Naive B cell (primary cell): ENCODE data around the gene SPATA45. TPM values are rescaled to one million over a fixed set of nuclear protein-coding genes. Genes with fewer than 3 reads are reported as not detected.

Experiments
- ATAC-seq, 2 donors: fragments of 150-1000 bp; cut with Tn5 transposase; 2 replicates each; pipeline ENCODE4 v1.10.0; 2021; ENCODE audit warnings: low read depth in 2 of 2, mild to moderate bottlenecking in 2 of 2, moderate library complexity in 2 of 2
- DNase-seq: peaks from one replicate; pipeline ENCODE4 v3.0.0; 2022
- H3K27ac Mint-ChIP-seq, 6 donors: one replicate each; pipeline ENCODE4 v1.8.0; 2020 to 2022; ENCODE audit warnings: mild to moderate bottlenecking in 6 of 6, mixed read lengths in 6 of 6, moderate library complexity in 5 of 6, inconsistent platforms in 2 of 6
- H3K27me3 Mint-ChIP-seq, 3 donors: one replicate each; pipeline ENCODE4 v1.8.0; 2021 to 2022; ENCODE audit warnings: mixed read lengths in 3 of 3, mild to moderate bottlenecking in 1 of 3
- H3K36me3 Mint-ChIP-seq, 2 donors: one replicate each; pipeline ENCODE4 v1.8.0; 2020 to 2022; ENCODE audit warnings: mixed read lengths in 2 of 2, inconsistent platforms in 1 of 2, mild to moderate bottlenecking in 1 of 2
- H3K4me1 Mint-ChIP-seq, 3 donors: one replicate each; pipeline ENCODE4 v1.8.0; 2020 to 2022; ENCODE audit warnings: mixed read lengths in 3 of 3, inconsistent platforms in 1 of 3, mild to moderate bottlenecking in 1 of 3, moderate library complexity in 1 of 3
- H3K4me3 Mint-ChIP-seq, 8 donors: one replicate each; pipeline ENCODE4 v1.8.0; 2020 to 2022; ENCODE audit warnings: mild to moderate bottlenecking in 8 of 8, mixed read lengths in 8 of 8, moderate library complexity in 8 of 8, inconsistent platforms in 2 of 8
- H3K9me3 Mint-ChIP-seq, 7 donors: one replicate each; pipeline ENCODE4 v1.8.0; 2020 to 2022; ENCODE audit warnings: mixed read lengths in 7 of 7, mild to moderate bottlenecking in 5 of 7, inconsistent platforms in 2 of 7, moderate library complexity in 1 of 7
- polyA plus RNA-seq, 6 donors: library from polyadenylated mRNA; unstranded; fragments of 300-500 nt; fragmentation: Illumina TruSeq; gene quantifications; one replicate each; pipeline ENCODE4 v1.2.3, GENCODE V29; 2021; ENCODE audit warnings: low read depth in 6 of 6

The SPATA45 gene
- polyA plus RNA-seq, 6 donors from 2014 or later: not detected

GRCh38 chr1:212783976-212784375, 63.5 kb downstream of the SPATA45 start:
- no peak overlapping the region for H3K27ac Mint-ChIP-seq

GRCh38 chr1:212782422-212783154, 64.9 kb downstream of the SPATA45 start:
- H3K27me3 Mint-ChIP-seq: no peaks in the 10 kb centered on the region
- ATAC-seq: peak in 1 of 2 donors; percentile 33
- DNase-seq: peak; percentile 15
- H3K27ac Mint-ChIP-seq: peak overlapping the region in 1 of 6 donors; percentile 4
- peaks cover 5 to 9% (median 6%) of the 10 kb centered on the region in 3 donors for H3K4me1 Mint-ChIP-seq
- peaks cover 0 to 2% (median 0%) of the 10 kb centered on the region in 7 donors for H3K9me3 Mint-ChIP-seq
- no peak overlapping the region for H3K4me3 Mint-ChIP-seq
- peaks cover 15 to 29% of the 10 kb centered on the region in 2 donors for H3K36me3 Mint-ChIP-seq

More at GRCh38 chr1:212783976-212784375, 63.5 kb downstream of the SPATA45 start:
- Mint-ChIP-seq H3K9me3 (no peaks in the 10 kb centered on the region), H3K36me3 (peaks cover 8 to 22% of the 10 kb centered on the region in 2 donors), H3K4me3 (no peak overlapping the region), H3K4me1 (peaks cover 7 to 11% (median 8%) of the 10 kb centered on the region in 3 donors), H3K27me3 (no peaks in the 10 kb centered on the region)
- DNase-seq (no peak), ATAC-seq (no peak)

GRCh38 chr1:212781225-212781624, 66.2 kb downstream of the SPATA45 start:
- H3K27me3 Mint-ChIP-seq: no peaks in the 10 kb centered on the region
- no peak overlapping the region for H3K4me3 Mint-ChIP-seq
- DNase-seq (no peak), ATAC-seq (no peak)
- H3K36me3 Mint-ChIP-seq: peaks cover 27 to 34% of the 10 kb centered on the region in 2 donors
- peaks cover 5 to 12% (median 9%) of the 10 kb centered on the region in 3 donors for H3K4me1 Mint-ChIP-seq
- H3K9me3 Mint-ChIP-seq: peaks cover 0 to 7% (median 2%) of the 10 kb centered on the region in 7 donors
- H3K27ac Mint-ChIP-seq: no peak overlapping the region

- H3K4me3 Mint-ChIP-seq: no peak overlapping the region
- DNase-seq: no peak
- H3K27ac Mint-ChIP-seq: no peak overlapping the region
- H3K36me3 Mint-ChIP-seq: peaks cover 23 to 34% of the 10 kb centered on the region in 2 donors
- no peaks in the 10 kb centered on the region for H3K27me3 Mint-ChIP-seq
- no peak for ATAC-seq
- peaks cover 0 to 7% (median 2%) of the 10 kb centered on the region in 7 donors for H3K9me3 Mint-ChIP-seq
- peaks cover 3 to 12% (median 5%) of the 10 kb centered on the region in 3 donors for H3K4me1 Mint-ChIP-seq
Observed at GRCh38 chr1:212780759-212781158, 66.7 kb downstream of the SPATA45 start.

Other genes starting within 250 kb of the SPATA45 start
- gene ATF3, start 238.9 kb downstream of the SPATA45 start, polyA plus RNA-seq: 1 to 10 TPM in 1 of 6 donors, under 1 TPM in 4, not detected in 1; 0.35 to 1.0 (median 0.76) TPM
- gene BATF3, start 147.8 kb downstream of the SPATA45 start, polyA plus RNA-seq: not detected
- 100 to 1,000 TPM in 1 of 6 donors, 10 to 100 TPM in 5; 72.1 to 103 (median 81.0) TPM for gene NSL1, start 55.9 kb downstream of the SPATA45 start, polyA plus RNA-seq
- 10 to 100 TPM; 38.3 to 50.6 (median 41.9) TPM for gene TATDN3, start 55.8 kb downstream of the SPATA45 start, polyA plus RNA-seq
- gene FLVCR1, start 10.6 kb upstream of the SPATA45 start, polyA plus RNA-seq: 1 to 10 TPM; 1.0 to 4.6 (median 2.5) TPM
- gene VASH2, start 102.9 kb upstream of the SPATA45 start, polyA plus RNA-seq: under 1 TPM in 4 of 6 donors, not detected in 2; 0.06 to 0.51 (median 0.09) TPM
- 10 to 100 TPM; 24.5 to 43.0 (median 31.9) TPM for gene ANGEL2, start 168.2 kb upstream of the SPATA45 start, polyA plus RNA-seq
- gene RPS6KC1, start 203.6 kb upstream of the SPATA45 start, polyA plus RNA-seq: 10 to 100 TPM in 1 of 6 donors, 1 to 10 TPM in 5; 5.2 to 13.1 (median 7.5) TPM